NB4 (cell line): ENCODE measurements around the gene TSPAN7.

ENCODE experiments used
- CTCF ChIP-seq: IDR thresholded peaks from one replicate; pipeline ENCODE4 v1.5.1; 2012; ENCODE audit warnings: low read depth, low read length
- MAX ChIP-seq: IDR thresholded peaks from 2 replicates; pipeline ENCODE4 v1.6.1; 2011; ENCODE audit warnings: low read depth, low read length

- TF ChIP-seq CTCF (no peak), MAX (no peak)
These were observed 139.7 kb downstream of the TSPAN7 start for GRCh38 chrX:38701073-38701472.
